Measurements from ENCODE around the gene CRYBG3.

GRCh38 chr3:97952872-97953271 is 131.1 kb downstream of the CRYBG3 start:
- TF ChIP-seq, protein P1, sequence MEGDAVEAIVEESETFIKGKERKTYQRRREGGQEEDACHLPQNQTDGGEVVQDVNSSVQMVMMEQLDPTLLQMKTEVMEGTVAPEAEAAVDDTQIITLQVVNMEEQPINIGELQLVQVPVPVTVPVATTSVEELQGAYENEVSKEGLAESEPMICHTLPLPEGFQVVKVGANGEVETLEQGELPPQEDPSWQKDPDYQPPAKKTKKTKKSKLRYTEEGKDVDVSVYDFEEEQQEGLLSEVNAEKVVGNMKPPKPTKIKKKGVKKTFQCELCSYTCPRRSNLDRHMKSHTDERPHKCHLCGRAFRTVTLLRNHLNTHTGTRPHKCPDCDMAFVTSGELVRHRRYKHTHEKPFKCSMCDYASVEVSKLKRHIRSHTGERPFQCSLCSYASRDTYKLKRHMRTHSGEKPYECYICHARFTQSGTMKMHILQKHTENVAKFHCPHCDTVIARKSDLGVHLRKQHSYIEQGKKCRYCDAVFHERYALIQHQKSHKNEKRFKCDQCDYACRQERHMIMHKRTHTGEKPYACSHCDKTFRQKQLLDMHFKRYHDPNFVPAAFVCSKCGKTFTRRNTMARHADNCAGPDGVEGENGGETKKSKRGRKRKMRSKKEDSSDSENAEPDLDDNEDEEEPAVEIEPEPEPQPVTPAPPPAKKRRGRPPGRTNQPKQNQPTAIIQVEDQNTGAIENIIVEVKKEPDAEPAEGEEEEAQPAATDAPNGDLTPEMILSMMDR (IDR thresholded peaks at IDR 0.05): no peak
- no peak for TF ChIP-seq EP300 (IDR thresholded peaks at IDR 0.05)

All from upper lobe of left lung (tissue), 4 donors.